Endothelial cell (in vitro differentiated cells): ENCODE measurements around the gene USP5. TPM values are rescaled to one million over a fixed set of nuclear protein-coding genes. Genes with fewer than 3 reads are reported as not detected.

ENCODE experiments used
- DNase-seq: peaks from one replicate; pipeline ENCODE4 v3.0.0; 2021; ENCODE audit warnings: low spot score
- H3K27ac Mint-ChIP-seq: one replicate; pipeline ENCODE4 v1.8.0; 2021; ENCODE audit warnings: mixed read lengths, inconsistent platforms; ENCODE audit not compliant: unreplicated experiment
- H3K27me3 Mint-ChIP-seq: one replicate; pipeline ENCODE4 v1.8.0; 2021; ENCODE audit warnings: mild to moderate bottlenecking, moderate library complexity, mixed read lengths, inconsistent platforms; ENCODE audit not compliant: unreplicated experiment
- H3K36me3 Mint-ChIP-seq: one replicate; pipeline ENCODE4 v1.8.0; 2021; ENCODE audit warnings: mild to moderate bottlenecking, low read depth, mixed read lengths, inconsistent platforms; ENCODE audit not compliant: unreplicated experiment
- H3K4me1 Mint-ChIP-seq: one replicate; pipeline ENCODE4 v1.8.0; 2021; ENCODE audit warnings: mild to moderate bottlenecking, mixed read lengths, inconsistent platforms; ENCODE audit not compliant: unreplicated experiment
- H3K4me3 Mint-ChIP-seq: one replicate; pipeline ENCODE4 v1.8.0; 2021; ENCODE audit warnings: mild to moderate bottlenecking, mixed read lengths, inconsistent platforms; ENCODE audit not compliant: unreplicated experiment
- H3K9me3 Mint-ChIP-seq: one replicate; pipeline ENCODE4 v1.8.0; 2021; ENCODE audit warnings: mixed read lengths, inconsistent platforms; ENCODE audit not compliant: unreplicated experiment
- total RNA-seq: library from RNA; stranded (reverse); fragmentation: NEBNext Ultra II Directional; extraction: Animal tissue kit (Norgen Biotek cat#: 25700); gene quantifications from one replicate; pipeline ENCODE4 v1.2.1, GENCODE V29; 2021; ENCODE audit not compliant: unreplicated experiment
- TF ChIP-seq, protein P1 (sequence below): fragments of 200-600 bp; sonication (generic); IDR thresholded peaks from one replicate; pipeline ENCODE4 v1.5.0; 2021; ENCODE audit warnings: antibody characterized with exemption; ENCODE audit not compliant: unreplicated experiment

The USP5 gene
- total RNA-seq, 1 donor from 2014 or later = 119 TPM

DNA sequence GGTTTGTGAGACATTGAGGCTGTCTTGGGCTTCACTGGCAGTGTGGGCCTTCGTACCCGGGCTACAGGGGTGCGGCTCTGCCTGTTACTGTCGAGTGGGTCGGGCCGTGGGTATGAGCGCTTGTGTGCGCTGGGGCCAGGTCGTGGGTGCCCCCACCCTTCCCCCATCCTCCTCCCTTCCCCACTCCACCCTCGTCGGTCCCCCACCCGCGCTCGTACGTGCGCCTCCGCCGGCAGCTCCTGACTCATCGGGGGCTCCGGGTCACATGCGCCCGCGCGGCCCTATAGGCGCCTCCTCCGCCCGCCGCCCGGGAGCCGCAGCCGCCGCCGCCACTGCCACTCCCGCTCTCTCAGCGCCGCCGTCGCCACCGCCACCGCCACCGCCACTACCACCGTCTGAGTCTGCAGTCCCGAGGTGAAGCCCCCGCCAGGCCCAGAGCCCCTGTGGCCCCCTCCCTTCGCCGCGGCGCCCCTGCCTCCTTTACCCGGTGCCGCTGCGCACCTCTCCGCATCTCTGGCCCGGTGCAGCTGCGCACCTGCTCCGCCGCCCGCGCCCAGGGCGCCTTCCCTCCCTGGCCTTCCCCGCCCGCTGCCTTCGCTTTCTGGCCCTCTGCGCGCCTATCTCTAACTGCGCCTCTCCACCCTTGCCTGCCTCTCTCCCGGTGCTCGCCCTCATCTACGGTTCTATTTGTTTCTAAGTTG is 62.4 kb downstream of the USP5 start, which contains the start of gene ENO2:
Gene ENO2 (plus strand): TSS at position 335 of the 701 bp plus-strand sequence. CDS start 1,253 bp downstream, outside the sequence.
- Mint-ChIP-seq H3K36me3 (peaks cover 5% of the 10 kb centered on the region), H3K27me3 (peaks cover 16% of the 10 kb centered on the region), H3K27ac (peak within 1 kb of the TSS; percentile 42), H3K4me1 (peaks cover 12% of the 10 kb centered on the region), H3K9me3 (no peaks in the 10 kb centered on the region), H3K4me3 (peak within 1 kb of the TSS; percentile 86)
- DNase-seq = peak; percentile 50
- TF ChIP-seq, protein P1, sequence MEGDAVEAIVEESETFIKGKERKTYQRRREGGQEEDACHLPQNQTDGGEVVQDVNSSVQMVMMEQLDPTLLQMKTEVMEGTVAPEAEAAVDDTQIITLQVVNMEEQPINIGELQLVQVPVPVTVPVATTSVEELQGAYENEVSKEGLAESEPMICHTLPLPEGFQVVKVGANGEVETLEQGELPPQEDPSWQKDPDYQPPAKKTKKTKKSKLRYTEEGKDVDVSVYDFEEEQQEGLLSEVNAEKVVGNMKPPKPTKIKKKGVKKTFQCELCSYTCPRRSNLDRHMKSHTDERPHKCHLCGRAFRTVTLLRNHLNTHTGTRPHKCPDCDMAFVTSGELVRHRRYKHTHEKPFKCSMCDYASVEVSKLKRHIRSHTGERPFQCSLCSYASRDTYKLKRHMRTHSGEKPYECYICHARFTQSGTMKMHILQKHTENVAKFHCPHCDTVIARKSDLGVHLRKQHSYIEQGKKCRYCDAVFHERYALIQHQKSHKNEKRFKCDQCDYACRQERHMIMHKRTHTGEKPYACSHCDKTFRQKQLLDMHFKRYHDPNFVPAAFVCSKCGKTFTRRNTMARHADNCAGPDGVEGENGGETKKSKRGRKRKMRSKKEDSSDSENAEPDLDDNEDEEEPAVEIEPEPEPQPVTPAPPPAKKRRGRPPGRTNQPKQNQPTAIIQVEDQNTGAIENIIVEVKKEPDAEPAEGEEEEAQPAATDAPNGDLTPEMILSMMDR = no peak

DNA sequence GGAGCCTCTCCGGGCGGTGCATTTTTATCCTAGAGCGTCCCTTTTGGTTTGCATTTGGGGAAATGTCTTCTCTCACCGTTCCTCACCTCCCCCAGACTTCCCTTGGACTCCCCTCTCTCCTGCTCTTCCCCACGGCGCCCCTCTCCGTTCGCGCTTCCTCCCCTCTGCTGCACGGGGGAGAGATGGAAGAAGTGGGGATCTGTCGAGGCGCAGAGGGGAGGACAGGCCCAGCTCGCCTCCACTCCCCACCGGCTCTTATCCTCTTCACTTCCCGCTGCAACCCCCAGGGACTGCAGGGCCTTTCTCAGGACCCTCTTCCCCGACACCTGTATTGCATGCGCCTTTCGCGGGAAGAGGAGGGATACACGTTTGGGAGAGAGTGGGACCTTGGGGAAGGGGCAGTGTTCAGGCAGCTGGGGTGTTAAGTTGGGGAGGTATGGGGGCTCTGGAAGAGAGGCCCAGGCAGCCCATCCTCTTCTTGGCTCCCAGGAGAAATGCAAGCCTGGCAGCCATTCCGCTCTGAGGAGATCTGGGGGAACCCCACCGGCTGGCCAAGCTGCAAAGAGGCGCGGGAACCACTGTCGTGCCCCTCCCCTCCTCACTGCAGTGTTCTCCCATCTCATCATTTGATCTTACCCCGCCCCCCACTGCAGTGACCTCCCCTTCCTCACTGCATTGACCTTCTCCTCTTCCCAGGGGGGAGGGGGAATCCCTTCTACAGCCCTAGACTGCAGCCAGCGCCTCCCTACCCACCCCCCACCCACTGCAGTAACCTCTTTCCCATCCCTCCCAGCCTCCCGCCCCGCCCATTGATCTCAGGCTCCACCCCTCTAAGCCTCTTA is 63.2 kb downstream of the USP5 start:
- Mint-ChIP-seq H3K27me3 (peaks cover 23% of the 10 kb centered on the region), H3K36me3 (peaks cover 5% of the 10 kb centered on the region), H3K4me1 (peaks cover 20% of the 10 kb centered on the region), H3K27ac (peak overlapping the region; percentile 42), H3K4me3 (peak overlapping the region; percentile 86), H3K9me3 (no peaks in the 10 kb centered on the region)
- DNase-seq = no peak
- TF ChIP-seq, protein P1 = no peak

DNA sequence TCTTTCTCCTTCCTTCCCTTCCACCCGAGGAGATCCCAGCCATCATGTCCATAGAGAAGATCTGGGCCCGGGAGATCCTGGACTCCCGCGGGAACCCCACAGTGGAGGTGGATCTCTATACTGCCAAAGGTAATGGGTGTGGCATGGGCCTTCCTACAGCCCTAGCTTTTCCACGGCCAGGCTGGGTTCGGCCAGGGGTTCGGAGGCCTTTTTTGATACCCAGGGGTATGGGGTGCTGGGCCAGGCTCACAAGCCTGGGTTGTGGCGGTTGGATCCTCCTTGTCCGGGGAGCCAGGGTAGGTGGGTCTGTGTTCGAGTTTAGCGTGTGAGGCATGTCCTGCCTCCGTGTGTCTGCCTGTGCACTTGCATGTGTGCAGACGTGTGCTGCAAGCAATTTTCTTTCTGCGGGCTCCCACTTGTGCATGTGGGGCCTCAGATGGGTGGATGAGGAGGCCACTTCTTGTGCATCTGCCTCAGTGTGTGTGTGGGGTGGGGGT is 63.9 kb downstream of the USP5 start:
- TF ChIP-seq, protein P1 = no peak
- Mint-ChIP-seq H3K4me1 (peaks cover 20% of the 10 kb centered on the region), H3K27me3 (peaks cover 21% of the 10 kb centered on the region), H3K4me3 (no peak overlapping the region), H3K36me3 (peaks cover 5% of the 10 kb centered on the region), H3K9me3 (no peaks in the 10 kb centered on the region), H3K27ac (no peak overlapping the region)
- no peak for DNase-seq

Other genes starting within 250 kb of the USP5 start
- 334 TPM for gene CHD4, start 244.8 kb upstream of the USP5 start, total RNA-seq
- 2.7 TPM for gene LPAR5, start 216.2 kb upstream of the USP5 start, total RNA-seq
- gene ACRBP, start 204.7 kb upstream of the USP5 start, total RNA-seq = 19.3 TPM
- gene ING4, start 189.0 kb upstream of the USP5 start, total RNA-seq = 41.3 TPM
- gene ZNF384, start 162.8 kb upstream of the USP5 start, total RNA-seq = 85.2 TPM
- gene PIANP, start 151.3 kb upstream of the USP5 start, total RNA-seq = 2.0 TPM
- 25.1 TPM for gene COPS7A, start 128.1 kb upstream of the USP5 start, total RNA-seq
- gene MLF2, start 99.0 kb upstream of the USP5 start, total RNA-seq = 118 TPM
- 864 TPM for gene PTMS, start 85.8 kb upstream of the USP5 start, total RNA-seq
- 7.6 TPM for gene LAG3, start 79.6 kb upstream of the USP5 start, total RNA-seq
- gene CD4, start 62.6 kb upstream of the USP5 start, total RNA-seq = 4.7 TPM
- 52.7 TPM for gene GPR162, start 30.3 kb upstream of the USP5 start, total RNA-seq
- 48.8 TPM for gene P3H3, start 23.7 kb upstream of the USP5 start, total RNA-seq
- gene GNB3, start 11.2 kb upstream of the USP5 start, total RNA-seq = 9.0 TPM
- 6.2 TPM for gene CDCA3, start 864 bp upstream of the USP5 start, total RNA-seq
- gene TPI1, start 15.4 kb downstream of the USP5 start, total RNA-seq = 356 TPM
- gene SPSB2, start 21.2 kb downstream of the USP5 start, total RNA-seq = 6.7 TPM
- 5.7 TPM for gene LRRC23, start 52.7 kb downstream of the USP5 start, total RNA-seq
- 5.3 TPM for gene ENO2, start 62.4 kb downstream of the USP5 start, total RNA-seq
- 144 TPM for gene ATN1, start 75.8 kb downstream of the USP5 start, total RNA-seq
- gene RNU7-1, start 91.7 kb downstream of the USP5 start, total RNA-seq = not detected
- 225 TPM for gene C12orf57, start 91.9 kb downstream of the USP5 start, total RNA-seq
- gene PTPN6, start 99.2 kb downstream of the USP5 start, total RNA-seq = 22.1 TPM
- 288 TPM for gene PHB2, start 118.5 kb downstream of the USP5 start, total RNA-seq
- 37.3 TPM for gene EMG1, start 118.8 kb downstream of the USP5 start, total RNA-seq
- gene LPCAT3, start 166.3 kb downstream of the USP5 start, total RNA-seq = 40.2 TPM
- gene C1S, start 208.6 kb downstream of the USP5 start, total RNA-seq = 5.8 TPM
- gene C1R, start 240.3 kb downstream of the USP5 start, total RNA-seq = 1.4 TPM